H1 (cell line): ENCODE results near the gene IFNK. TPM values are rescaled to one million over a fixed set of nuclear protein-coding genes. Genes with fewer than 3 reads are reported as not detected.

Experiments
- CTCF ChIA-PET: fragments of 300-600 bp; sonication (Branson Sonifier 250); formaldehyde crosslinking; loops from one replicate; lab custom pipeline; 2021; ENCODE audit not compliant: partially characterized antibody; lab: Charles Lee
- POLR2A ChIA-PET: fragments of 300-600 bp; sonication (Branson Sonifier 250); formaldehyde crosslinking; loops from one replicate; lab custom pipeline; 2021; ENCODE audit warnings: inconsistent platforms; ENCODE audit not compliant: partially characterized antibody; lab: Charles Lee
- DNase-seq, 2 experiments: peaks; one replicate each; pipeline versions ENCODE4 v3.0.0 to v3.0.0-alpha.2; 2010 to 2022; ENCODE audit warnings: low spot score in 2 of 2, low read depth in 1 of 2, mixed read lengths in 1 of 2
- FAIRE-seq: peaks from 2 replicates; lab custom pipeline; 2011; peaks lifted over from hg19 to GRCh38; lab: Jason Lieb, UNC
- H2AFZ ChIP-seq: 2 replicates; pipeline ENCODE4 v1.8.1; 2012; ENCODE audit warnings: low read length, inconsistent platforms
- H2AK5ac ChIP-seq: 2 replicates; pipeline ENCODE4 v1.6.1; 2013; ENCODE audit warnings: low read depth, low read length
- H2BK120ac ChIP-seq: replicated peaks from 2 replicates; pipeline ENCODE3; 2013; ENCODE audit warnings: low read depth, low read length, inconsistent platforms
- H2BK12ac ChIP-seq: 2 replicates; pipeline ENCODE4 v1.6.1; 2013; ENCODE audit warnings: low read depth, low read length
- H2BK15ac ChIP-seq: 2 replicates; pipeline ENCODE4 v1.6.1; 2013; ENCODE audit warnings: low read length
- H2BK20ac ChIP-seq: 2 replicates; pipeline ENCODE4 v1.6.1; 2013; ENCODE audit warnings: low read length
- H2BK5ac ChIP-seq: 2 replicates; pipeline ENCODE4 v1.6.1; 2013; ENCODE audit warnings: low read depth, low read length
- H3K14ac ChIP-seq: 2 replicates; pipeline ENCODE4 v1.6.1; 2013; ENCODE audit warnings: inconsistent platforms; ENCODE audit not compliant: insufficient read length
- H3K18ac ChIP-seq: 2 replicates; pipeline ENCODE4 v1.6.1; 2013; ENCODE audit warnings: low read length; ENCODE audit errors: extremely low read depth
- H3K23ac ChIP-seq: 2 replicates; pipeline ENCODE4 v1.6.1; 2013; ENCODE audit warnings: inconsistent platforms; ENCODE audit not compliant: insufficient read length
- H3K23me2 ChIP-seq: 2 replicates; pipeline ENCODE4 v1.6.1; 2013; ENCODE audit warnings: low read depth, low read length
- H3K27ac ChIP-seq: 2 replicates; pipeline ENCODE4 v1.6.1; 2011; ENCODE audit warnings: low read depth, low read length, inconsistent platforms
- H3K27me3 ChIP-seq, 4 experiments: replicated peaks in 1 of 4; 1 replicate in 1 of 4; 2 replicates in 3 of 4; pipeline versions ENCODE4 v1.6.1 to v1.8.1; 2011 to 2013; ENCODE audit warnings: low read length in 3 of 4, mild to moderate bottlenecking in 3 of 4, inconsistent platforms in 2 of 4, mixed read lengths in 2 of 4, moderate library complexity in 1 of 4; ENCODE audit not compliant: control insufficient read depth in 3 of 4, insufficient read depth in 3 of 4; ENCODE audit errors: extremely low read depth in 1 of 4
- H3K36me3 ChIP-seq, 4 experiments: 2 replicates each; pipeline versions ENCODE4 v1.6.1 to v1.8.1; 2011 to 2013; ENCODE audit warnings: mild to moderate bottlenecking in 4 of 4, low read length in 3 of 4, moderate library complexity in 2 of 4, control low read depth in 1 of 4, inconsistent platforms in 1 of 4; ENCODE audit not compliant: insufficient read depth in 4 of 4, control insufficient read depth in 2 of 4
- H3K4ac ChIP-seq: replicated peaks from 2 replicates; pipeline ENCODE3; 2013; ENCODE audit warnings: low read length, low read depth, mixed read lengths, inconsistent platforms; ENCODE audit not compliant: insufficient read length
- H3K4me1 ChIP-seq, 4 experiments: replicated peaks in 1 of 4; 1 replicate in 1 of 4; 2 replicates in 3 of 4; pipeline versions ENCODE4 v1.6.1 to v1.8.1; 2011 to 2013; ENCODE audit warnings: low read length in 3 of 4, inconsistent platforms in 2 of 4, mixed read lengths in 1 of 4; ENCODE audit not compliant: insufficient read depth in 4 of 4, control insufficient read depth in 3 of 4
- H3K4me2 ChIP-seq, 2 experiments: 2 replicates each; pipeline versions ENCODE4 v1.6.1 to v1.8.1; 2011 to 2013; ENCODE audit warnings: low read depth in 2 of 2, low read length in 2 of 2, control low read depth in 1 of 2, inconsistent platforms in 1 of 2, mild to moderate bottlenecking in 1 of 2; ENCODE audit not compliant: insufficient read depth in 1 of 2
- H3K4me3 ChIP-seq, 4 experiments: fragments of 200-600, 300-600 bp in 1 of 4; sonication (generic), shearing (Covaris generic), sonication (Bioruptor Twin) in 1 of 4; 2 replicates each; pipeline versions ENCODE4 v1.5.1 to v1.8.1; 2011 to 2016; ENCODE audit warnings: low read length in 4 of 4, low read depth in 3 of 4, control low read depth in 2 of 4, inconsistent platforms in 2 of 4, mild to moderate bottlenecking in 2 of 4, mixed read lengths in 1 of 4, moderate library complexity in 1 of 4; ENCODE audit not compliant: insufficient read depth in 2 of 4; ENCODE audit errors: extremely low read depth in 1 of 4
- H3K56ac ChIP-seq: replicated peaks from 2 replicates; pipeline ENCODE3; 2013; ENCODE audit warnings: low read depth, mild to moderate bottlenecking, mixed read lengths, low read length, inconsistent platforms; ENCODE audit not compliant: insufficient read length
- H3K79me1 ChIP-seq: 2 replicates; pipeline ENCODE4 v1.6.1; 2013; ENCODE audit warnings: low read depth, low read length, control low read depth
- H3K79me2 ChIP-seq, 2 experiments: 2 replicates each; pipeline versions ENCODE4 v1.6.1 to v1.8.1; 2012 to 2013; ENCODE audit warnings: low read length in 2 of 2, mild to moderate bottlenecking in 2 of 2, inconsistent platforms in 1 of 2; ENCODE audit not compliant: insufficient read depth in 2 of 2, control insufficient read depth in 1 of 2
- H3K9ac ChIP-seq, 4 experiments: replicated peaks in 1 of 4; 1 replicate in 1 of 4; 2 replicates in 3 of 4; pipeline versions ENCODE4 v1.6.1 to v1.8.1; 2011 to 2013; ENCODE audit warnings: low read depth in 3 of 4, low read length in 3 of 4, control low read depth in 2 of 4, mild to moderate bottlenecking in 2 of 4, moderate library complexity in 2 of 4, inconsistent platforms in 1 of 4; ENCODE audit errors: extremely low read depth in 1 of 4
- H3K9me3 ChIP-seq, 2 experiments: 2 replicates each; pipeline versions ENCODE4 v1.6.1 to v1.8.1; 2012 to 2013; ENCODE audit warnings: mild to moderate bottlenecking in 2 of 2, moderate library complexity in 2 of 2, control low read depth in 1 of 2, inconsistent platforms in 1 of 2, low read depth in 1 of 2, low read length in 1 of 2, mixed read lengths in 1 of 2; ENCODE audit not compliant: insufficient read depth in 2 of 2
- H4K20me1 ChIP-seq, 2 experiments: replicated peaks in 1 of 2; 2 replicates each; pipeline versions ENCODE3 to v1.8.1; 2011 to 2013; ENCODE audit warnings: inconsistent platforms in 2 of 2, low read length in 2 of 2, mild to moderate bottlenecking in 1 of 2; ENCODE audit not compliant: insufficient read depth in 2 of 2, control insufficient read depth in 1 of 2
- H4K5ac ChIP-seq: 2 replicates; pipeline ENCODE4 v1.6.1; 2013; ENCODE audit warnings: low read length, low read depth, mixed read lengths, inconsistent platforms; ENCODE audit not compliant: insufficient read length
- H4K8ac ChIP-seq: 2 replicates; pipeline ENCODE4 v1.8.0; 2013; ENCODE audit warnings: mild to moderate bottlenecking, moderate library complexity, low read length, inconsistent platforms; ENCODE audit not compliant: insufficient read depth; ENCODE audit errors: extremely low read depth
- H4K91ac ChIP-seq: replicated peaks from 2 replicates; pipeline ENCODE3; 2013; ENCODE audit warnings: low read length, mixed read lengths, inconsistent platforms; ENCODE audit not compliant: insufficient read length
- EP300 ChIP-seq, 2 experiments: IDR thresholded peaks; 1 replicate in 1 of 2; 2 replicates in 1 of 2; pipeline ENCODE4 v1.6.1; 2011 to 2012; ENCODE audit warnings: low read depth in 2 of 2, low read length in 2 of 2, mild to moderate bottlenecking in 2 of 2, borderline replicate concordance in 1 of 2, inconsistent platforms in 1 of 2, moderate library complexity in 1 of 2
- SP1 ChIP-seq: IDR thresholded peaks from 2 replicates; pipeline ENCODE4 v1.6.1; 2011; ENCODE audit warnings: low read depth, low read length
- SP4 ChIP-seq: IDR thresholded peaks from 2 replicates; pipeline ENCODE4 v1.6.1; 2012; ENCODE audit warnings: low read length, inconsistent platforms
- TEAD4 ChIP-seq: IDR thresholded peaks from 2 replicates; pipeline ENCODE4 v1.6.1; 2012; ENCODE audit warnings: low read depth, low read length, inconsistent platforms, mixed read lengths
- WGBS, 2 experiments: shearing (Covaris generic) in 1 of 2; methylation state at CpG; one replicate each; pipeline versions ENCODE4 v1.1.6 to v1.1.7; 2013 to 2015; ENCODE audit warnings: low lambda C conversion rate in 2 of 2, mixed read lengths in 2 of 2, inconsistent platforms in 1 of 2, low coverage in 1 of 2, missing lambda C conversion rate in 1 of 2; ENCODE audit not compliant: insufficient replicate concordance in 2 of 2, insufficient coverage in 1 of 2, insufficient read length in 1 of 2; ENCODE audit errors: extremely low coverage in 1 of 2, missing lambda C conversion rate in 1 of 2; 5-methylcytosine and 5-hydroxymethylcytosine counted together
- polyA plus RNA-seq, 7 experiments: library from polyadenylated mRNA; depleted of rRNA in 3 of 7; stranded (reverse) in 5 of 7; unstranded in 2 of 7; fragments of >200 nt in 5 of 7; fragments of 200-250 nt in 2 of 7; gene quantifications; 1 replicate in 5 of 7; 2 replicates in 1 of 7; 4 replicates in 1 of 7; pipeline versions ENCODE4 v1.2.1 to v1.2.3, GENCODE V29; 2011 to 2013; ENCODE audit warnings: missing spikeins in 2 of 7, mixed read lengths in 2 of 7
- total RNA-seq: library from RNA; stranded (reverse); fragmentation: NEBNext Ultra II Directional; extraction: Animal tissue kit (Norgen Biotek cat#: 25700); gene quantifications from 2 replicates; pipeline ENCODE4 v1.2.1, GENCODE V29; 2021

The IFNK gene
- total and polyA plus RNA-seq, 2 of the 8 experiments (the other 6 are each of a cell fraction or from before 2014, with no cell fraction given) = not detected

- H4K20me1 ChIP-seq = no peaks in the 10 kb centered on the region
- peaks cover 0 to 14% (median 5%) of the 10 kb centered on the region in 4 experiments; a peak in 6 of 7 replicates for H3K4me1 ChIP-seq
- TF ChIP-seq EP300 (IDR thresholded peaks at IDR 0.05; ENCODE audit: borderline replicate concordance in 1 of 2, low read depth in 2 of 2, low read length in 2 of 2) (no peak), SP4 (no peak), SP1 (no peak), TEAD4 (no peak)
- H2BK20ac ChIP-seq = no peak overlapping the region
- no peak overlapping the region for H4K5ac ChIP-seq
- no peak overlapping the region for H3K56ac ChIP-seq
- no peak overlapping the region for H2BK5ac ChIP-seq
- H3K23ac ChIP-seq = no peak overlapping the region
- H4K8ac ChIP-seq = no peak overlapping the region
- H2AFZ ChIP-seq = no peak overlapping the region
- no peak overlapping the region for H2BK15ac ChIP-seq
- no peak overlapping the region for H3K4ac ChIP-seq
- no peak overlapping the region for H2AK5ac ChIP-seq
- no peaks in the 10 kb centered on the region for H3K36me3 ChIP-seq
- H3K4me2 ChIP-seq = no peak overlapping the region
- no peak overlapping the region for H2BK120ac ChIP-seq
- no peak overlapping the region for H3K9ac ChIP-seq
- WGBS, 2 experiments = 80% methylated on average over 1 of the region's 1 CpG; no CpG with 5 or more reads in 1 of the 2 experiments
- H3K79me2 ChIP-seq = no peaks in the 10 kb centered on the region
- FAIRE-seq (no peak), DNase-seq (no peak)
- peaks cover 14% of the 10 kb centered on the region; the same call in 1 of the 2 replicates for H3K23me2 ChIP-seq
- no peak overlapping the region for H3K27ac ChIP-seq
- H3K9me3 ChIP-seq = no peaks in the 10 kb centered on the region
- no peak overlapping the region for H4K91ac ChIP-seq
- H3K18ac ChIP-seq = no peak overlapping the region
- CTCF ChIA-PET = interaction anchor here (0.7 to 3.3 kb wide), 4 partner anchors 45 to 238 kb away, joined by 3 to 32 read pairs (median 10); no protein-coding TSS in a partner anchor
- H3K27me3 ChIP-seq = peaks cover 0 to 3% (median under 1%) of the 10 kb centered on the region in 4 experiments; a peak in 2 of 7 replicates
- H3K4me3 ChIP-seq = no peak overlapping the region
- no peak overlapping the region for H2BK12ac ChIP-seq
- POLR2A ChIA-PET = no interaction called here
- no peaks in the 10 kb centered on the region; the same call in 1 of the 2 replicates for H3K79me1 ChIP-seq
- H3K14ac ChIP-seq = no peak overlapping the region
Measured at GRCh38 chr9:27532046-27532445, 8.0 kb downstream of the IFNK start.
